HepG2 (cell line): ENCODE data around the gene PDSS2. TPM values are rescaled to one million over a fixed set of nuclear protein-coding genes. Genes with fewer than 3 reads are reported as not detected.
A peak's percentile ranks its signal among the peaks of the same experiment; 100 is the strongest.

Experiments
- ATM ChIP-seq: fragments of 450-650 bp; IDR thresholded peaks from 2 replicates; pipeline ENCODE4 v1.7.1; 2017; ENCODE audit warnings: mild to moderate bottlenecking, borderline replicate concordance
- CEBPB ChIP-seq: IDR thresholded peaks from 2 replicates; pipeline ENCODE4 v1.6.1; 2011; ENCODE audit warnings: low read depth, low read length, improper control_type of control experiment, borderline replicate concordance
- GATAD2A ChIP-seq: IDR thresholded peaks from 2 replicates; pipeline ENCODE4 v1.6.1; 2016
- HNRNPK ChIP-seq: fragments of 200-400 bp; formaldehyde crosslinking; IDR thresholded peaks from 2 replicates; pipeline ENCODE4 v1.6.1; 2018; ENCODE audit warnings: low read length, low read depth, moderate library complexity, mild to moderate bottlenecking; ENCODE audit not compliant: poor library complexity, severe bottlenecking
- IRF2 ChIP-seq: IDR thresholded peaks from 2 replicates; pipeline ENCODE4 v1.6.1; 2018; ENCODE audit warnings: missing genetic modification reagents, missing compliant biosample characterization
- KLF6 ChIP-seq: IDR thresholded peaks from 2 replicates; pipeline ENCODE4 v1.8.0; 2016; ENCODE audit warnings: missing biosample characterization, missing genetic modification reagents
- SETDB1 ChIP-seq: sonication (generic); formaldehyde crosslinking; IDR thresholded peaks from 2 replicates; pipeline ENCODE4 v1.5.1; 2020; ENCODE audit warnings: missing genetic modification reagents, mild to moderate bottlenecking, borderline replicate concordance
- ZNF143 ChIP-seq: sonication (generic); formaldehyde crosslinking; IDR thresholded peaks from 2 replicates; pipeline ENCODE4 v1.4.0; 2020; ENCODE audit warnings: missing genetic modification reagents
- ZNF563 ChIP-seq: sonication (generic); formaldehyde crosslinking; IDR thresholded peaks from 2 replicates; pipeline ENCODE4 v1.8.0; 2022; ENCODE audit warnings: mild to moderate bottlenecking, moderate library complexity, missing genetic modification reagents
- ZNF629 ChIP-seq: sonication (generic); formaldehyde crosslinking; conservative IDR thresholded peaks from 2 replicates; pipeline ENCODE4 v1.5.0; 2020; ENCODE audit warnings: missing genetic modification reagents
- ZNF761 ChIP-seq: sonication (generic); formaldehyde crosslinking; conservative IDR thresholded peaks from 2 replicates; pipeline ENCODE4 v1.4.0; 2020; ENCODE audit warnings: mild to moderate bottlenecking, missing genetic modification reagents
- ZSCAN22 ChIP-seq: sonication (generic); formaldehyde crosslinking; IDR thresholded peaks from 2 replicates; pipeline ENCODE4 v1.4.0; 2020; ENCODE audit warnings: mild to moderate bottlenecking, missing genetic modification reagents
- polyA plus RNA-seq, 8 experiments: library from polyadenylated mRNA; depleted of rRNA in 3 of 8; stranded (reverse) in 7 of 8; unstranded in 1 of 8; fragments of >200 nt; fragmentation: Illumina TruSeq in 4 of 8; extraction: Trizol in 4 of 8; gene quantifications; 2 replicates each; pipeline versions ENCODE4 v1.2.1 to v1.2.3, GENCODE V29; 2011 to 2016; ENCODE audit warnings: low read depth in 4 of 8, missing spikeins in 1 of 8, mixed read lengths in 1 of 8; ENCODE audit not compliant: insufficient read depth in 1 of 8
- total RNA-seq, 5 experiments: library from RNA; depleted of rRNA; stranded (reverse); fragments of >200 nt; fragmentation: Illumina TruSeq; extraction: Trizol; gene quantifications; 2 replicates each; pipeline ENCODE4 v1.2.3, GENCODE V29; 2016; ENCODE audit warnings: low read depth in 1 of 5
- TF ChIP-seq, protein P1 (sequence below): IDR thresholded peaks from 2 replicates; pipeline ENCODE4 v1.6.1; 2016; ENCODE audit warnings: mild to moderate bottlenecking, missing biosample characterization, missing genetic modification reagents
- TF ChIP-seq, protein P2 (sequence below): sonication (generic); formaldehyde crosslinking; IDR thresholded peaks from 2 replicates; pipeline ENCODE4 v1.8.0; 2022; ENCODE audit warnings: low read depth, missing genetic modification reagents
- TF ChIP-seq, protein P3 (sequence below): sonication (generic); formaldehyde crosslinking; IDR thresholded peaks from 2 replicates; pipeline ENCODE4 v1.4.0; 2020; ENCODE audit warnings: missing genetic modification reagents
- TF ChIP-seq, protein P4 (sequence below): sonication (generic); formaldehyde crosslinking; IDR thresholded peaks from 2 replicates; pipeline ENCODE4 v1.5.1; 2020; ENCODE audit warnings: missing genetic modification reagents, mild to moderate bottlenecking, borderline replicate concordance
- TF ChIP-seq, protein P5 (sequence below): sonication (generic); formaldehyde crosslinking; IDR thresholded peaks from 2 replicates; pipeline ENCODE4 v1.5.1; 2020; ENCODE audit warnings: mild to moderate bottlenecking, moderate library complexity, missing genetic modification reagents
- TF ChIP-seq, protein P6 (sequence below): sonication (generic); formaldehyde crosslinking; IDR thresholded peaks from 2 replicates; pipeline ENCODE4 v1.4.0; 2020; ENCODE audit warnings: mild to moderate bottlenecking, low read depth, missing genetic modification reagents
- TF ChIP-seq, protein P7 (sequence below): sonication (generic); formaldehyde crosslinking; IDR thresholded peaks from 2 replicates; pipeline ENCODE4 v1.5.0; 2020; ENCODE audit warnings: mild to moderate bottlenecking, low read depth, missing genetic modification reagents, borderline replicate concordance

Gene PDSS2
- total and polyA plus RNA-seq, 2 of the 13 experiments (the other 11 are each of a cell fraction or from before 2014, with no cell fraction given) = 16.2 to 17.0 TPM

DNA sequence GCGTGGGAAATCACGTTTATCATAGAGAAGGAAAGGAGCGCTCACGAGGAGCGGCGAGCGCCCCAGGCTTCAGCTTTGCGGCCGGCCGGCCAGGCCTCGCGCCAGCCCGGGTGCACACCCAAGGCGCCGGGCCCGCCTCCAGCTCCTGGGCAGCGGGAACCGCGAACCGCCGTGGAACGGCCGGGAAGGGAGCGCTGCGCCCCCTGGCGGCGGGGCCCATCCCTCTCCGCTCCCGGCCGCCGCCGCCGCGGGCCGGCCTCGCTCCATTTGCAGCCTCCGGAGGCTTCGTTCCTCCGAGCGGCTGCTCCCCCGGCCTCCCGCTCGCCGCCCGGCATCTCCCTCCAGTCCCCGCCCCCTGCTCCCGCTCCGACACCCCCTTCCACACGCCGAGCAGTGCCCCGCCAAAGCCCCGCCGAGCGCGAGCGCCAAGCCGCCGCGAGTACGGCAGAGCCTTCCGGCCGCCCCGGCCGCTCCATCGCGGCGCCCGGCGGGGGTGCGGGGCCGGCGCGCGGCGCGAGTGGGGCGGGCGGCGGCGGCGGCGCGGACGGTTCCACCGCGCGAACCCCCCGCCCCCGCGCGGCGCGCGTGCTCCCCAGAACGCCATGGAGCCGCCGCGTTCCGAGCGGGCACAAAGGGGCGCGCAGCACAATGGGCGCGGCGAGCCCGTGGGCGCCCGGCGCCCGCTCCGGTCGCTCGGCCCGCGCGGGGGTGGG lies 345.0 kb downstream of the PDSS2 start (continued):
- TF ChIP-seq SETDB1 (CRISPR knock-in tag) = no peak
- no peak for TF ChIP-seq ZNF563 (CRISPR knock-in tag)
- TF ChIP-seq, protein P1, sequence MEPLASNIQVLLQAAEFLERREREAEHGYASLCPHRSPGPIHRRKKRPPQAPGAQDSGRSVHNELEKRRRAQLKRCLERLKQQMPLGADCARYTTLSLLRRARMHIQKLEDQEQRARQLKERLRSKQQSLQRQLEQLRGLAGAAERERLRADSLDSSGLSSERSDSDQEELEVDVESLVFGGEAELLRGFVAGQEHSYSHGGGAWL (CRISPR knock-in tag) = no peak
- TF ChIP-seq ZSCAN22 (CRISPR knock-in tag) = no peak
- TF ChIP-seq, protein P2, sequence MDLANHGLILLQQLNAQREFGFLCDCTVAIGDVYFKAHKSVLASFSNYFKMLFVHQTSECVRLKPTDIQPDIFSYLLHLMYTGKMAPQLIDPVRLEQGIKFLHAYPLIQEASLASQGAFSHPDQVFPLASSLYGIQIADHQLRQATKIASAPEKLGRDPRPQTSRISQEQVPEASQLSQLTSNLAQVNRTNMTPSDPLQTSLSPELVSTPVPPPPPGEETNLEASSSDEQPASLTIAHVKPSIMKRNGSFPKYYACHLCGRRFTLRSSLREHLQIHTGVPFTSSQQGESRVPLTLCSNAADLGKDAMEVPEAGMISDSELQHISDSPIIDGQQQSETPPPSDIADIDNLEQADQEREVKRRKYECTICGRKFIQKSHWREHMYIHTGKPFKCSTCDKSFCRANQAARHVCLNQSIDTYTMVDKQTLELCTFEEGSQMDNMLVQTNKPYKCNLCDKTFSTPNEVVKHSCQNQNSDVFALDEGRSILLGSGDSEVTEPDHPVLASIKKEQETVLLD (CRISPR knock-in tag) = 0 out of 2 replicates have a peak, but pooled peaks have one; percentile 26
- TF ChIP-seq, protein P3, sequence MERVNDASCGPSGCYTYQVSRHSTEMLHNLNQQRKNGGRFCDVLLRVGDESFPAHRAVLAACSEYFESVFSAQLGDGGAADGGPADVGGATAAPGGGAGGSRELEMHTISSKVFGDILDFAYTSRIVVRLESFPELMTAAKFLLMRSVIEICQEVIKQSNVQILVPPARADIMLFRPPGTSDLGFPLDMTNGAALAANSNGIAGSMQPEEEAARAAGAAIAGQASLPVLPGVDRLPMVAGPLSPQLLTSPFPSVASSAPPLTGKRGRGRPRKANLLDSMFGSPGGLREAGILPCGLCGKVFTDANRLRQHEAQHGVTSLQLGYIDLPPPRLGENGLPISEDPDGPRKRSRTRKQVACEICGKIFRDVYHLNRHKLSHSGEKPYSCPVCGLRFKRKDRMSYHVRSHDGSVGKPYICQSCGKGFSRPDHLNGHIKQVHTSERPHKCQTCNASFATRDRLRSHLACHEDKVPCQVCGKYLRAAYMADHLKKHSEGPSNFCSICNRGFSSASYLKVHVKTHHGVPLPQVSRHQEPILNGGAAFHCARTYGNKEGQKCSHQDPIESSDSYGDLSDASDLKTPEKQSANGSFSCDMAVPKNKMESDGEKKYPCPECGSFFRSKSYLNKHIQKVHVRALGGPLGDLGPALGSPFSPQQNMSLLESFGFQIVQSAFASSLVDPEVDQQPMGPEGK = peak; percentile 53; the same call in 1 of the 2 replicates
- TF ChIP-seq, protein P4, sequence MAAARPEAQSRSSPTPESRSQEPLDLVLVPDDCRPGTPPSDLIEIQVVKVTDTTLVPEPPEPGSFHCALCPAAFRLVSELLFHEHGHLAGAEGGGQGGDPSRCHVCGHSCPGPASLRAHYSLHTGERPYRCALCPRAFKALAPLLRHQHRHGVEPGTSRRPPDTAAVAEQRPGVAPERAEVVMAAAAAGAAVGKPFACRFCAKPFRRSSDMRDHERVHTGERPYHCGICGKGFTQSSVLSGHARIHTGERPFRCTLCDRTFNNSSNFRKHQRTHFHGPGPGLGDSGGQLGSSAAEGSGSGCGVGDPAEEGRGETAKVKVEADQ (CRISPR knock-in tag) = 0 out of 2 replicates have a peak, but pooled peaks have one; percentile 40
- TF ChIP-seq, protein P5, sequence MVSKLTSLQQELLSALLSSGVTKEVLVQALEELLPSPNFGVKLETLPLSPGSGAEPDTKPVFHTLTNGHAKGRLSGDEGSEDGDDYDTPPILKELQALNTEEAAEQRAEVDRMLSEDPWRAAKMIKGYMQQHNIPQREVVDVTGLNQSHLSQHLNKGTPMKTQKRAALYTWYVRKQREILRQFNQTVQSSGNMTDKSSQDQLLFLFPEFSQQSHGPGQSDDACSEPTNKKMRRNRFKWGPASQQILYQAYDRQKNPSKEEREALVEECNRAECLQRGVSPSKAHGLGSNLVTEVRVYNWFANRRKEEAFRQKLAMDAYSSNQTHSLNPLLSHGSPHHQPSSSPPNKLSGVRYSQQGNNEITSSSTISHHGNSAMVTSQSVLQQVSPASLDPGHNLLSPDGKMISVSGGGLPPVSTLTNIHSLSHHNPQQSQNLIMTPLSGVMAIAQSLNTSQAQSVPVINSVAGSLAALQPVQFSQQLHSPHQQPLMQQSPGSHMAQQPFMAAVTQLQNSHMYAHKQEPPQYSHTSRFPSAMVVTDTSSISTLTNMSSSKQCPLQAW (CRISPR knock-in tag) = no peak
- TF ChIP-seq IRF2 = peak; percentile 28; the same call in 1 of the 2 replicates
- no peak for TF ChIP-seq ZNF143 (CRISPR knock-in tag)
- TF ChIP-seq CEBPB = no peak
- peak; percentile 67 for TF ChIP-seq HNRNPK
- TF ChIP-seq, protein P6, sequence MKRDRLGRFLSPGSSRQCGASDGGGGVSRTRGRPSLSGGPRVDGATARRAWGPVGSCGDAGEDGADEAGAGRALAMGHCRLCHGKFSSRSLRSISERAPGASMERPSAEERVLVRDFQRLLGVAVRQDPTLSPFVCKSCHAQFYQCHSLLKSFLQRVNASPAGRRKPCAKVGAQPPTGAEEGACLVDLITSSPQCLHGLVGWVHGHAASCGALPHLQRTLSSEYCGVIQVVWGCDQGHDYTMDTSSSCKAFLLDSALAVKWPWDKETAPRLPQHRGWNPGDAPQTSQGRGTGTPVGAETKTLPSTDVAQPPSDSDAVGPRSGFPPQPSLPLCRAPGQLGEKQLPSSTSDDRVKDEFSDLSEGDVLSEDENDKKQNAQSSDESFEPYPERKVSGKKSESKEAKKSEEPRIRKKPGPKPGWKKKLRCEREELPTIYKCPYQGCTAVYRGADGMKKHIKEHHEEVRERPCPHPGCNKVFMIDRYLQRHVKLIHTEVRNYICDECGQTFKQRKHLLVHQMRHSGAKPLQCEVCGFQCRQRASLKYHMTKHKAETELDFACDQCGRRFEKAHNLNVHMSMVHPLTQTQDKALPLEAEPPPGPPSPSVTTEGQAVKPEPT (CRISPR knock-in tag) = no peak
- no peak for TF ChIP-seq ATM
- TF ChIP-seq GATAD2A = no peak
- 0 out of 2 replicates have a peak, but pooled peaks have one; percentile 57 for TF ChIP-seq KLF6 (CRISPR knock-in tag)
- TF ChIP-seq ZNF761 (CRISPR knock-in tag) = 0 out of 2 replicates have a peak, but pooled peaks have one; percentile 56
- TF ChIP-seq, protein P7, sequence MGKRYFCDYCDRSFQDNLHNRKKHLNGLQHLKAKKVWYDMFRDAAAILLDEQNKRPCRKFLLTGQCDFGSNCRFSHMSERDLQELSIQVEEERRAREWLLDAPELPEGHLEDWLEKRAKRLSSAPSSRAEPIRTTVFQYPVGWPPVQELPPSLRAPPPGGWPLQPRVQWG (CRISPR knock-in tag) = no peak
- peak; percentile 38; the same call in 1 of the 2 replicates for TF ChIP-seq ZNF629 (CRISPR knock-in tag)
